HG02798 (cell line): ENCODE measurements around the gene CD300H.

Experiments used
- ATAC-seq: cut with Tn5 transposase; IDR thresholded peaks from one replicate; pipeline ENCODE4 v1.9.1; 2021; ENCODE audit warnings: mild to moderate bottlenecking; ENCODE audit not compliant: unreplicated experiment, poor library complexity

The CD300H gene

DNA sequence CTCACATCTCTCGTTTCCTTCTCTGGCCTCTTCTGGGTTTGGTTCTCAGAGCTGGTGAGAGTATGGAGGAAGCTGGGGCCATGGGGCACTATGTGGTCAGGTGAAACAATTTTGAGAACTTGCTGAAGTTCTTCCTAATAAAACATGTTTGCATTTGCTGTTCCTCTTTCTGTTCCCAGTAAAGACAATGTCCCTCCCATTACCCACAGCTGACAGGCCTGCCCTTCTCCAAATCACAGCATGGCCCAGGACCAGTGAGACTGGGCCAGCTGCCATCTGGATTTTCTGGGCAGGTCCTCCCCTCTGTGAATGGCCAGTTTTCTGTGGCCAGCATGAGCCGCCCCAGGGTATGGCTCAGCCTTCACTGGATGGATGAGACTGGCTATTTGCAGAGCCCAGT lies at the start of gene CD300H:
Gene CD300H (minus strand): TSS at position 113 of the 400 bp plus-strand sequence.
- no peak for ATAC-seq

DNA sequence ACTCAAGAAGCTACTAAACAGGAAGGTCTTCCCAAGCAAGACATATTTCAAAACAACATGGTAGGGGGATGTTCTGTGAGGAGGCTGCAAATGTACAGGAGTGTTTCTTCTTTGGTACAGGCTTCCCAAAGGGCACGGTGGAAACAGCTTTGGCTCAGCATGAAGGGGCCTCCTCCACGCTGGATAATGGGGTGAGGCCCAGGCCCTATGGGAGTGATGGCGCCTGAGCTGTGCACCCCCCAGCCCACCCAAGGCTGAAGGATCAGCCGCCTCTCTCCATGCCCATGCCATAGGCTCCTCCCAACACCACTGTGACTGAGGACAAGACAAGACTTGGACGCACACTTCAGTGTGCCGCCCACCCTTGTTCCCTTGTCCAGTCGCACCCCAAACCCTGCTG lies 49.4 kb upstream of the CD300H start:
- no peak for ATAC-seq

DNA sequence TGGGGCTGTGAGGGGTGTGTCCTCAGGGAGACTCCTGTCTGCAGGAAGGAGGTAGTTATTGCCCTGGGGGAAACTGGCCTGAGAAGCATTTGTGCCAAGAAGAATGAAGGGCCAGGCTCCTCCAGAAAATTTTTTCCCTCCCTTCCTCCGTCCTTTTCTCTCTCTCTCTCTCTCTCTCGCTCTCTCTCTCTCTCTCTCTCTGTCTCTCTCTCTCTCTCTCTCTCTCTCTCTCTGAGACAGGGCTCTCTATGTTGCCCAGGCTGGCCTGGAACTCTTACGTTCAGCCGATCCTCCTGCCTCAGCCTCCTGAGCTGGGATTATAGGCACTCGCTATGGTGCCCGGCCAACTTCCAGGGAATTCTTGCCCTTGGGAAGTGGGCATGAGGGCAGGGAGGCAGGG lies 44.7 kb upstream of the CD300H start:
- ATAC-seq = no peak

DNA sequence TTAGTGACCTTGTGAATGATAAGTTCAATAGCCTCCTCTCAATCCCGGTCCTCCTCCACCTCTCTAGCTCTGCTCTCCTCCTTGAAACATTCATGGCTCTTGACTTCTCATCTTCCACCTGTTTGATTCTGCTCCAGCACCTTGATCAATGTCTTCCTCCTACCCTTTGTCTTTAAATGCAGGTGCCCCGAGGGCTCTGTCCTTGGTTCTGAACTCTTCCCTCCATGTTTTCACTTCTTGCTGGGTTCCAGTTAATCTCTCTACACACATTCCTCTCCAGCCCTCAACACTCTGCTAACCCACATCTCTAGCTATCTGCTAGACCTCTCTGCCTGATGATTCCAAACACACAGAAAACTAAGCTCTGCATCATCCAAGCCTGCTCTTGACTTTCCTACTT lies 42.8 kb upstream of the CD300H start:
- ATAC-seq = no peak

DNA sequence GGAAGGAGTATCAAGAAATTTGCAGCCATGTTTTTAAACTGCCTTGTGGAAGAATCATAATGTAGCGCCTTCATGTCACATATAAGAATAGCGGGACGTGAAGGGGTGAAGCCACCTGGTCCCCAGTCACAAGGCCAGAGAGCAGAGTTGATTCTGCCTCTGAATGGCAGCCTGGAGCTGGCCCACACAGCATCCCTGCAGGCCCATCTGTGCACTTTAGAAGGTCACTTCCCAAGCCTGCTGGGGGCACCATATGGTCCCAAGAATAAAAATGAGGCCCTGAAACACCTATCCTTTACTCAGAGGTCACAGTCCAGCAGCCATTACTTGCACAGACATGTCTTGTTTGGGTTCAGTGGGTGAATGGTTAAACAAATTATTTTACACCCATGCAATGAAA lies 41.2 kb upstream of the CD300H start:
- no peak for ATAC-seq

DNA sequence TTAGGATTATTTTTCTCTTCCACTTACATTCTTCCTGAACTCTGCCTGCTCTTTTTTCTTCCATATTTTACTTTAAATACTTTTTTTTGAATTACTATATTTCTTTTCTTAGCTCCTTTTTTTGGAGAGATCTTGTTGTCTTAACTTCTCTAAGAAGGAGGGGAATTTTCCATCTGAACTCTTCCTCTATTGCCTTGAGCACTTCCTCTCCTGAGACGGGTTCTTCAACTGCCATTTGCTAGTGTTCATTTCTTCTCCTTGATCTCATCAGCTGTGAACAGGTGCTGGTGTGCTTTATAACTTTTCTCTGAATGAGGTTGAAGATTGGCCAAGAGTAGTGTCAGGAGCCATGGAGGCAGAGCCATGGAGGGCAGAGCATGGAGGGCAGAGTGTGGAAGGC lies 39.9 kb upstream of the CD300H start:
- no peak for ATAC-seq

DNA sequence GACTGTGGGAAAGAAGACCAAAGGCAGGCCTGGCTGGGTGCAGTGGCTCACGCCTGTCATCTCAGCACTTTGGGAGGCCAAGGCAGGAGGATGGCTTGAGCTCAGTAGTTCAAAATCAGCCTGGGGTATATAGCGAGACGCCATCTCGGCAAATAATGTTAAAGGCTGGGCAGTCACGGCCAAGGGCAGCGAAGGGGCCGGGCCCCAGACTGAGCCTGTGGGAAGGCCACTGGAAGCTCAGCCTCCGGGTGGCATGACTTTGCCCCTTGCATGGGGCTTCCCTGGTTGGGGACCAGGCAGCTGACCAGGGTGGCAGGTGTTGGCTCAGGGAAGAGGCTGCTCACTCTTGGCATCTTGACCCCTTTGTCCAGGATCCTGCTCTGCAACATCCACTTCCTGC lies 38.7 kb upstream of the CD300H start:
- ATAC-seq = no peak

DNA sequence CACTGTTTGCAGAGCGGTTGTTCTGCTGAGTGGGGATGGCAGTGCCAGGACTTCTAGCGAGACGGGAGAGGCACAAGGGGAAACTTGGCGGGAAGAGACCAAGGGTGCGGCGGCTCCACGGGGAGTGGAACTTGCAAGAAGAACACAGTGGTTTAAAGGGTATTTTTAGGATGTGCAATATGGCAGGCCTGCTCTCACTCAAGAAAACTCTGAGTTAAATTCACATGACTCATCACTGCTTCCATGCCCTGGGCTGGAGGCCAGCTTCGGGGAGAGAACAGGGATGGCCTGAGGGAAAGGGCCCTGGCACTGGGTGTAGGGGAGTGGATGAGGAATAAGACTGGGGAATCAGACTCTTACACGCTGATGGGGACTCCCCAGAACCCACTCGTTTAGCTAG lies 38.1 kb upstream of the CD300H start:
- ATAC-seq = no peak

DNA sequence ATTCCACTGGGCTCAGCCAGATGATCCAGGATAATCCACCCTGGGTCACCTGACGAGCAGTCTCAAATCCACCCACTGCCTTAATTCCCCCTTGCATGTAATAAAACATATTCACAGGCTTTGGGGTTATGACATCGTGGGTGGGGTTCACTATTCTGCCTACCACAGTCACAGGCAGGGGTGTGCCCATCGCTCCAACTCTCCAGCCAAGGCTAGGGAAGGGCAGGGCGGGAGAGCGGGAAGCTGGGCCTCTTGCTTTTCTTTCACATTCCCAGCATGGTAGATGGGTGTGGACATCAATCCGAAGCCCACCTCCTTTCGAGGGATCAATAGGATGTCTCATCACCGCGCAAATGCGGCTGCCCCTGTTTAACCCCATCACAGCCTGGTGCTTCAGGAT lies 37.5 kb upstream of the CD300H start:
- no peak for ATAC-seq

DNA sequence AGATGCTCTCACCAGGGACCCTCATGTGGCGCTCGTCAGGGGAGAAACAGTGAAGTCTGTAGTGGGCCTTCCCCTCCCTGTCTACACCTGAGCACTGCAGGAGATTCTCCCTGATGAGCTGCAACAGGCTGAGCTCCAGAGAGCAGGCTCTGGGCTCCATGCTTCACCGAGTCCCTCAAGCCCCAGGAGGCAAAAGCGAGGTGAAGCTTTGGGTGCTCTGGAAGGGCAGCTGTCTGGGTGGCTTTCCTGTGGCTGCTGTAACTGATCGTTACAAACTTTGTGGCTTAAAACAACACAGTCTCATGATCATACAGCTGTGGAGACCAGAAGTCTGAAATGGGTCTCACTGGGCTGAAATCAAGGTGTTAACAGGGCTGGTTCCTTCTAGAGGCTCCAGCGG lies 36.9 kb upstream of the CD300H start:
- ATAC-seq = no peak

DNA sequence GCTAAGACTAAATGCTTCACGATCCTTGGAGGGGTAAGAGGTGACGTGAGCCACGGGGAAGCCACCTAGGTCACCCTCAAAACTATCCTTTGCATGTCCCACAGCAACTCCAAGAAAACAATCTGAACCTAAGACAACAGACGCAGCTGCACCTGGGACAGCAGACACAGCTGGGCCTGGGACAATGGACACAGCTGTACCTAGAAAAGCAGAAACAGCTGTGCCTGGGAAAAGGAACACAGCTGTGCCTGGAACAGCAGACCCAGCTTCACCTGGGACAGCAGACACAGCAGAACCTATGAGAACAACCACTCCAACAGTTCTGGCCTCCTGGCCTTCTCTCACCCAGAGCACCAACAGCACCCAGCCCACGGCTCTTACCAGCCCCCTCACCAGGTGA lies 36.4 kb upstream of the CD300H start:
- no peak for ATAC-seq

DNA sequence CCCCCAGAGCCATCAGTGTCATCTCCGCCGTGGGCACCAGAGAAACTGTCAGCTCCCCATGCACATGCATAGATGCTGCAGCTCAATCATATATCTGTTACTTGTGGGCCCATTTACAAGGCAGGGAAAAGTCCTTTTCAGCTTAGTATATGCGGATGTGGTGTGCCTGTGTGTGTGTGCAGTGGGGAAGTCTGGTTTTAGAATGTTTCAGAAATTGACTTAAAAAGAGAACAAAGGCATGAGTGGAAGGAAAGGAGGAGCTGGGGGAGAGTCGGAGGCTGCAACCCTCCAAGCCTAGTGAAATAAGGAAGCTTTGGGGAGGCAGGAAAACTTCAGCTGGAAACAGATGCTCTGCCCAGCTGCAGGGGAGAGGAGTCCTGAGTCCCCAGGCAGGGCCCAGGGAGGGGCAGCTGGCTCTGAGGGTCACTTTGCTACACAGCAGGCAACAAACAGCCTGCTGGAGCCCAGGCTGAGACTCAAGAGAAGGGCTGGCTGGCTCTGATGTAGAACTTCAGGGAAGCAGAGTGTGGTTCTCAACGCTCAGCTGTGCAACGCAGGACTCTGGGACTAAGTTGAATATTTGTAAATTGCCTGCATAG lies 35.8 kb upstream of the CD300H start:
- ATAC-seq = no peak

DNA sequence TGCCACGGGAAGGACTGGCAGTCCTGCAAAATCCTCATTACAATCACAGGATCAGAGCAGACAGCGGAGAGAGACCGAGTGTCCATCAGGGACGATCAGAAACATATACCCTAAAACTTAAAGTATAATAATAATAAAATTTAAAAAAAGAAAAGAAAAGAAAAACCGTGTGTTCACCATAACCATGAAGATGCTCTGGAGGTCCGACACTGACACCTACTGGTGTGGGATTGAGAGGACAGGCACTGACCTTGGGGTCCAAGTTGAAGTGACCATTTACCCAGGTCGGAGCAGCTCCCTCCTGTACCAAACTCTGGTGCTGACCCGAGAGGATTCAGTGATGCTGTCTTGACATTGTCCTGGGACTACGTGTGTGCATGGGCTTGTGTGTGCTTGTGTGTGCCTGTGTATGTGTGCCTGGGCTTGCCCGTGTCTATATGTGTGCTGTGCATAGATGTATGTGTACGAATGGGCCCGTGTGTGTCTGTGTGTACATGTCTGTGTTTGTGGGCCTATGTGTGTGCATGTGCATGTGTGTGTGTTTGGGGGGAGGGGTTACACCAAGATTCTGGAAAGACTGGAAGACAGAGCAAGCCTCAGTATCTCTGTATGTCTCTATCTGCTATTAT lies 34.7 kb upstream of the CD300H start:
- ATAC-seq = no peak

DNA sequence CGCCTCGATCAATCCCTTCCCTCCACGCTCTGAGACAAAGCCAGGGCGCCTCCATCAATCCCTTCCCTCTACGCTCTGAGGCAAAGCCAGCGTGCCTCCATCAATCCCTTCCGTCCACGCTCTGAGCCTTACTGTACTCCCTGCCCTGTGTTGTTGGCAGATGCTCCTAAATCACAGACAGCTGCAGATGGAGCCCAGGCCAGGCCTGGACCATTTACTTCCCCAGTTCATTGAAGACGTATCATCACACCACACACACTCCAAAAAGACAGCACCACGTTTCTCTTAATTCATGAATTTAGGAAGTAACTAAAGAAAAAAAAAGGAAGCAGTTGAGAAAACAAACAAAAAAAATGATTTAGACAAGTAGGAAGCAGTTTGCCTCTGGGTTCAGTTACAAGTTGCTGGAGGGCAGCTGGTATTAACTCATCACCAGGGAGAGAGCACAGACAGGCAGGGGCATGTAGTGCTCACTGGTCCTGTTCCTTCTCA lies 32.2 kb upstream of the CD300H start:
- no peak for ATAC-seq

DNA sequence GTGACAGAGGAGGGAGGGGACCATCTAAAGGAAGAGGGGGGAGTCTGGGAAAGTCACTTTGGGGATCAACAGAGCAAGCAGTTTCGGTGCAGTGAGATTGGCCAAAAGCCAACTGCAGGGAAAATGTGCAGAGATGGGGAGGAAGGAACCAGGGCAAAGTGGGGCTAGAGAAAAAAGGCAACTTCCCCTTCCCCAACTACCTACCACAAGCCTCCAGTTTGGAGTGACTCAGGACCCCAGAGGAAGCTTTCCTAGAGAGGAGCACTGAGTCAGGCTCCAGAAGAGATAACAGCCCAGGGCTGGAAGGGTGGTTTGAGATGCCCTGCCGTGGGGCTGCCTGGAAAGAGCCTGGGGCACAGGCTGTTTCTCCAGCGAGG lies 31.7 kb upstream of the CD300H start:
- no peak for ATAC-seq

DNA sequence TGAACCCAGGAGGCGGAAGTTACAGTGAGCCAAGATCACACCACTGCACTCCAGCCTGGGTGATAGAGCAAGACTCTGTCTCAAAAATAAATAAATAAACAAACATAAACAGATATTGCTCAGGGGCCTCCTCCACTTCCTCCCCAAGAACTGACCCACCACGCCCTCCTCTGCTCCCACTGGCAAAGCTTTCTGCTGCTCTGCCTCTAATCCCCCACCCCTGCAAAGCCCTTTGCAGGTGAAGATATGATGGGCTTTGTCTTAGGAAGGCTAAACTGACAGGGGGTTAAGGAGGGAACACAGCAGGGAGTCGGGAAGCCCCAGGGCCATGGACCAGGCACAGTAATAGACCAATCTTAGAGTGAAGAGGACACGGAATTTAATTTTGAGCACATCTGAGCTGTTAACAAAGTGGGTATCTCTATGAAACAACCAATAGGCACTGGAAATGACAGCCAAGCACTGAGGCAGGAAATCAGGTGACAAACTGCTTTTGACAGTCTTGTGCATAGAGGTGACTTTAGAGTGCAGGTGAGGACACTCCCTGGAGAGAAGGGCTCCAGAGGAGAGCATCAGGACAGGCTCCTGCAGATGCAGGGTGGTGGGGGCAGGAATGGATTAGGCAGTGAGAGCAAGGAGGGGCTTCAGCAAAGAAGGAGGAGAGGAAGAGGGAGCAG lies 31.2 kb upstream of the CD300H start:
- ATAC-seq = no peak

DNA sequence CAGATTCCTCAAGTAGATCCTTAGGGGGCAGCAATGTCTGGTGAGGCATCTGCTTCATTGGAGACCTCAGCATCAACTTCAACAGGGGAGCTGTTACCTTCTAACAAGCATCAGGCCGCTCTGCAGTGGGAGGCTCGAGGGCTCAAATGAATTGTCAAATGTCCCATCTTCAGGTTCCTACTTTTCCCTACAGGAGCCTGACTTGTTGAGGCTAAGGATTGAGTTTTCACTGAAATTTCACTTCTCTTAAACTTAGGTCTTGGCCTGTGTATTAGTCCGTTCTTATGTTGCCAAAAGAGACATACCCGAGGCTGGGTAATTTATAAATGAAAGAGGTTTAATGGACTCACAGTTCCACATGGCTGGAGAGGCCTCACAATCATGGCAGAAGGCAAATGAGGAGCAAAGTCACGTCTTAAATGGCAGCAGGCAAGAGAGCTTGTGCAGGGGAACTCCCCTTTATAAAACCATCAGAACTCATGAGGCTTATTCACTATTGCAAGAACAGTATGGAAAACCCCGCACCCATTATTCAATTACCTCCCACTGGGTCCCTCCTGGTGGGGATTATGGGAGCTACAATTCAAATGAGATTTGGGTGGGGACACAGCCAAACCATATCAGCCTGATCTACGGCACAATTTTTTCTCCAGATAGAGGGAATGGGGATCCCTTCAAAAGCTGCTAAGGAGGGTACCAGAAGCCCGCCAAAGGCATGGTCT lies 29.9 kb upstream of the CD300H start:
- ATAC-seq = no peak

DNA sequence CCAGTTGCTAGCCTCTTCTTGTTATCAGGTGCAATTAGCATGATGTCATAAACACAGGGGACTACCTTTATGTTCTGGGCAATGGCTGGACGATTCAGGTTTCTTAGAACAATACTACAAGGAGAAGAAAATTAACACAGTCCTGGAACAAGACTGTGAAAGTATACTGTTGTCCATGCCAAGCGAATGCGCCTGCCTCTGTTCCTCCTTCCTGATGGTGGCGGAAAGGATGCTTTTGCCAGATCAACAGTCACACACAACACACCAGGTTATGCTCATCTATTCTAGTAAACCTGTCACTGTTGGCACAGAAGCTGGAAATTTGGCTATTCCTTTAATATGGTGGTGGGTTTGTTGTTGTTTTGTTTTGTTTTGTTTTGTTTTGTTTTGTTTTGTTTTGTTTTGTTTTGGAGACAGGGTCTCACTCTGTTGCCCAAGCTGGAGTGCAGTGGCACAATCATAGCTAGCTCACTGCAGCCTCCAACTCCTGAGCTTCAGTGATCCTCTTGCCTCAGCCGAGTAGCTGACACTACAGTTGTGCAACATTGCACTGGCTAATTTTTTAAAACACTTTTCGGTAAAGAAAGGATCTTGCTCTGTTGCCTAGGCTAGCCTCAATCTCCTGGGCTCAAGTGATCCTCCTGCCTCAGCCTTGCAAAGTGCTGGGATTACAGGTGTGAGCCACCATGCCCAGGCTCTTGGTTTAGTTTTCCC lies 27.9 kb upstream of the CD300H start:
- no peak for ATAC-seq

DNA sequence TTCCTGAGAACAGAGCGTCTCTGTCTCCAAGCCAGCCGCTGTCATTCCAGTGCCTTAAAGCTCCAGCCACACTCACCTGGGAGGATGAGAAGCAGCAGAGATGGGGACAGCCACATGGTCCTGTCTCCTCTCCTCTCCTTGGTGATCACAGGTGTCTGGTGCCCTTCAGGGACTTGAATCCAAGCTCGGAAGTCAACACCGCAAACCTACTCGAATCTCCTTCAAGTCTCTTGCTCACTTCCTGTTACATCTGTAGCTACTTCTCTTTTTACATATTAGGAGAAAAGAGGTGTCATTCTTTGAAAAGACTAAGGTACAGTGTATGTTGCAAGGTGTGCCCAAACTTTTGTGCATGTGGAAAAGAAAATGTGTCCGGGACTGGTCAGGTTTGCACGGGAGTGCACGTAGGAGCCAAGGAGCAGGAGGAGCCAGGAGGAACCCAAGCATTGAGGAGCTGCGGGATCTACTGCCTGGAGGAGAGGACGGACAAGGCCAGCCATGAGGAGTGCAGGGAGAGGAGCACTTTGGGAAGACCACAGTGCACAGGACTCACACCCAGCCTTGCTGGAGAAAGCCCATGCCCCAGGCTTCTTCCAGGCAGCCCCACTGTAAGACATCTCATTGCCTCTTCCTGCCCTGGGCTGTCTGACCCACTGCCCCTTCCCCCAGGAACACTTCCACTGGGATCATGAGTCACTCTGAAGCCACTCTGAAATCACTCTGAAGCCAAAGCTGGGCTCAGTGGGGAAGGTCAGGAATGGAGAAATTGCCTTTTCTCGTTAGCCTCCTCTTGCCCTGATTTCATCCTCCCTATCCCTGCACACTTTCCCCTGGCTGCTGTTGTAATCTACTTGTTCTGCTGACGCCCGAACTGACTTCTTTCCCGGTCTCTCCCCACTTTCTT lies 25.0 kb upstream of the CD300H start, which contains the start of gene CD300LD:
Gene CD300LD (minus strand): TSS at position 197 of the 904 bp plus-strand sequence. CDS start 81 bp downstream, at position 116.
- no peak for ATAC-seq
